GM19099 (cell line): Measurements from ENCODE around the gene CAMTA1.

Source experiments
- POLR2A ChIP-seq: IDR thresholded peaks from 3 replicates; pipeline ENCODE4 v1.6.1; 2011; ENCODE audit warnings: low read depth; ENCODE audit not compliant: insufficient read length; ENCODE audit errors: extremely low read depth

Gene CAMTA1

DNA sequence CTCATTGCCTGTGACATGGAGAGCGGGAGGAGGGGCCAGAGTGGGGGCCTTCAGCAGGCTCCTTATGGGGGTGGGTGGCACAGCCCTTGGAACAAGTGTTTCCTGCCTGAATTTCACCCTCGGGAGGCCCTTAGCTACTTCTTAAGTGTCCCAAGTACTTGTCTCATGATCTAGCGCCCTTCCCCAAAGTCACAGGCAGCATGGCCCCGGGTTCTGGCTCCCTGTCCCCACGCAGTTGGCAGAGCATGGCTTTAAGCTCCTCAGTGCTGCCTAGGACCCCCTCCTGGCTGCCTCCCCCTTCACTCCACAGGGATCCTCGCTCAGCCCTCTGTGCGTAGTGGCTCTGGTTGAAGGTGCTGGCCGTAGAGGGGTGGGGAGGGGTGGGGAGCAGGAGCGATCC, 197.2 kb downstream of the CAMTA1 start:
- no peak for TF ChIP-seq POLR2A

DNA sequence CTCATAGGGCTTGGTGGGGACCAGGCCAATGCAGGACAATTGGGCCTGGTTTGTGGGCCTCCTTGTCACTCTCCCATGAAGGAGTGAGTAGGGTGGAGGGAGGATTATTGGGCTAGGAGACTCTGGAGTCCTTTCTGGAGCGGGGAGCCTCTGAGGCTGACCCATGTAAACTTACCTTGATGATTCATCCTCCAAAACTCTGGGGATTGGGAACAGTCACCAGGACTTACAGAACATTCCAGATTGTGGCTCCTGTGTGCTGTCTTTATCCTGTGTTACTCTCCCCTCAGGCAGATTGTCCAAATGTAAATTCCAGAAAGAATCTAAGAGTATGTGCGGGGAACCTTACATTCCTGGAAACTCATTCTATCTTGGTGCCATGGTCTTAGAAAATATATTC, 197.6 kb downstream of the CAMTA1 start:
- TF ChIP-seq POLR2A = no peak

DNA sequence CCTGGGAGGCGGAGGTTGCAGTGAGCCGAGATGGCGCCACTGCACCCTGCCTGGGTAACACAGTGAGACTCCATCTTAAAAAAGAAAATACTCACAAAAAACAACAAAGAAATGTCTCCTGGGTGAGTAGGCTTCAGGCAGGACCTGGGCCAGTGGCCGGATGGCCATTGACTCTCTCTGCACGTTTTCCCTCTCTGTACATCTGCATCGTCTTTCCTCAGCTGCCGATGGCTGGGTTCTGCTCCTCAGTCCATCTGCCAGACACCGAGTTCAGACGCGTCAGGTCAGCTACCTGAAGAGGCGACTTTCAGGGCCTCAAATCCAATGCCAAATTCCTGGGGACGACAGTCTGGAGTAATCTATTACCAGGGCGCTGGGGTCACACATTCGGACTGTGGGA, 199.3 kb downstream of the CAMTA1 start:
- no peak for TF ChIP-seq POLR2A

DNA sequence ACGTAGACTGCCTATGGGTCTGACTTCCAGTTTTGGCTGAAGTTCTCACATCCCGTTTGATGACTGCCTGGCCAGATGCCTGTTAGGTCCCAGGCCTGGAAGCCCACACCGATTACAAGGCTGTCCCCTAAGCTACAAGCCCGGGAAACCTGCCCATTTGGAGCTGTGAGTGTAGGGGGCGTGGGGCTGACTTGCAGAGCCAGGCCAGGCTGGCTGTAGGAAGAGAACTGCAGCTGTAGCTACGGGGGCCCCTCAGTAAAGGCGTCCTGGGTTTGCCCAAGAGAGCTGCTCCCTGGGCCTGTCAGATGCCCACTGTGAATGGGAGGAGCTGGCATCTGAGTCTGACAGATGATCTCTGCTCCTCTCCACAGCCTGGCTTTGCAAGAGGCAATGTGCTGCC, 199.7 kb downstream of the CAMTA1 start:
- no peak for TF ChIP-seq POLR2A

DNA sequence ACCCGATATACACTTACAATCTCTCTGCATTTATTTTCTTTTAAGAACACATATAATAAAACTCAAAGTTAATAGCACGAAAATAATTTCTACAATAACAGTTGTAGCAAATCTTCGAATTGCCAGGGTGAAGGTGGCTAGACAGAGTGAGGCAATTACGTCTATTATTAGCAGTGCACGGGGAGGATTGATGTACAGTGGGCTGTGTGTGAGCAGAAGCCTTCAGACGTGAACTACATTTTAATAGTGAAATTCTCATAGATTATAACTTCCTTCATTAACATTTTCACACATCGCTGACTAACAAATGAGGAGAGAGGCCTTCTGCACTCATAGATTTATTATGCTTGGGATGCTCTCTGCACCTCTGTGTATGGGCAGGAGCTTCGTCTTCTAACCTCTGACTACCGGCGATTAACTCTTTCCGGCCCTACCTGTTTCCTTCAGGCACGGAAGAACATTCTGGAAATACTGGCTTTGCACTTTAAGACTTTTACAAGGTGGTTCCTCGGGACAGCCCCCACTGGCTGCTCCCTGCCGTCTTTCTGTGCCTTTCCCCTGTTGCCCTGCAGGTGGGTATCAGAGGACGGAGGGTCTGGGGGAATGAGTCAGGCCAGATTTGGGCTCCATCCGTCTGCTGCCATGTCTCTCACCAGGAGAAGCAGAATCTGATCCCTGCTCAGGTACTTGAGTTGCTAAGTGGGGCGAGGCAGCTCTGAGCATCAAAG, 200.5 kb downstream of the CAMTA1 start:
- TF ChIP-seq POLR2A = no peak

DNA sequence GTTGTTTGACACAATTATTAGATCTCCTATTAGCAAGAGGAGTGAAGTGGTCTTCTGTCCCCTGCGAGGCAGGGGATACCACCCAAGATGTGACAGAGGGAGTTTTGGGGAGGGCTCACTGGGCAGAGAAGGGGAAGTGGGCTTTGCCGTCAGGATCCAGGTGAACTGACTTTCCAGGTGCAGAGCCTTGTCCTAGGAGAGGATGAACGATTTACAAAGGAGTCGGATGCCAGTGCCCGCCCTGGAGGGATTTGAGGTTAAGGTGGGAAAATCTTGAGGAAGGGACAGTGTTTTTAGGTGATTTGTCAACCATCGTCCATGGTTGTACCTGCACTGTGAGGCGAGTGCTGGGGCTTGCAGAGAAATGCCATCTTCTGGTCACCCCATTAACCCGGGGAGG, 201.0 kb downstream of the CAMTA1 start:
- no peak for TF ChIP-seq POLR2A

DNA sequence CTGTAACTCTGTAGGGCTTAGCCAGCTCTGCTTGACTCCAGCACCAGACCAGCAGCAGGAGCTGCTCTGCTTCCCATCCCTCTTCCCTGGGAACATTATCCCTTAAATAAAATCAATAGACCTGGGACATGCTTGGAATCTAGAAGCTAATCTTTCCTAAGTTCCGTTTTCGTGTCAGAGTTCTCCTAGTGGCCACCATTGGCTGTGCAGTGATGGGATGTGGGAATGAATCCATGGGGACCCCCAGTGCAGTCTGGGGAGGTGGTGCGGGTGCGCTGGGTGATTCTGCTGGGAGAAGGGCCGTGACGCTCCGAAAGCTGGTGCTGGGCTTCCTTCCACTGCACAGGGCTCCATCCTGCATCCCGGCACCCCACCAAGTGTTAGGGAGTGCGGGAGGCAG, 202.7 kb downstream of the CAMTA1 start:
- no peak for TF ChIP-seq POLR2A

DNA sequence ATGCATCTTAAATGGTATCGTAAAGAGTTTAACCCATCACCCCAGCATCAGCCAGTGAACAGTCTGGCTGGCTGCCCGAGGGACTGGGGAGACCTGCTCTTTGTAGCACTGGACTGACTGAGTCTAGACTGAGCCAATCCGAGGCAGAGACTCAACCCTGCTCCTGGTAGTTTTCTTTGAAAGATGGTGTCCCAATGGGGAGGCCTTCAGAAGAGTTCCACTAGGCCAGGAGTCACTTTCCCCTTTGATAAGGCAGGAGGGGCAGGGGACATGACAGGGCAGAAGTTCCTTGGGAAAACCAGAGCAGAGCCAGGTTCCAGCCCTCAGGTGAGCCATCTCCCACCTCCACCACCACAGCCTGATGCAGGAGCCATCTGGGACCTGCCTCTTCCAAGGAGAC, 203.5 kb downstream of the CAMTA1 start:
- TF ChIP-seq POLR2A = no peak

DNA sequence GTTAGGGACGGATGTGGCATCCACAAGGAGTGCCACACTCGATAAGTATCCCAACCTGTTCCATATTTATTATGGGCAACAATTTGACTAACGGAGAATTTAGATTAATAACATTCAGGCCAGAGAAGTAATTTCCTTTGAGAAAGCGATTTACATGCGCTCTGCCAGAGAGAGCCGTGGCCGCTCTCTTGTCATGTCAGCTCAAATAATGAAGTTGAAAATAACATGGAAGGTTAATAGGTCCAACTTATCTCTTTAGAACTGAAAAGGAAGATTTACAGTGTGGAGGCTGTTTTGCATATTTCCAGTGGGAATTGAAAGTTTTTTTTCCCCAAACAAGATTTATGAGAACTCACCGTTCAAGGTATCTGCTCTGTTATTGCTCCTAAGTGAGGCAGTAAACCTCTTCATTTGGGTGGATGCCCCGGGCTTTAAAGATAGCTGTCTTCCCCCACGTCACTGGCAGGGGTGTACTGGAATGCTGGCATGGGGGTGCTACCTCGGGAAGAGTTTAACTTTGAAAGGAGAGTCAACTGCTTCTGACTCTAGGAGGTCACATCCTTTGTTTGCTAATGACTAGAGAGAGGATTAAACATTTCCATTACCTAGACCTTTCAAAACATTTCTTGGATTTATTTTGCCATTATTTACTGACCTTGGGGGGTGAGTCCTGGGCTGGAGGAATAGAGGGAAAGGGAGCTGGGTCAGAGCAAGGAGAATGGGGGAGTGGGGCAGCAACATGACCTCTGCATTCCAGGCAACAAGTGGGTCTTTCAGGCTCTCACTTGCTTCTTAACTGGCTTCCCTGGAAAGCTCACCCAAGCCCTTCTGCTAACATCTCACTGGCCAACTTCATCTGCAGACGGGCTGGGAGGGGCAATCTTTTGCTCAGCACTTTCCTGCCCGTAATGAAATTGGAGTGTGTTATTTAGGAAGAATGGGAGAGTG, 204.2 kb downstream of the CAMTA1 start:
- TF ChIP-seq POLR2A = no peak

DNA sequence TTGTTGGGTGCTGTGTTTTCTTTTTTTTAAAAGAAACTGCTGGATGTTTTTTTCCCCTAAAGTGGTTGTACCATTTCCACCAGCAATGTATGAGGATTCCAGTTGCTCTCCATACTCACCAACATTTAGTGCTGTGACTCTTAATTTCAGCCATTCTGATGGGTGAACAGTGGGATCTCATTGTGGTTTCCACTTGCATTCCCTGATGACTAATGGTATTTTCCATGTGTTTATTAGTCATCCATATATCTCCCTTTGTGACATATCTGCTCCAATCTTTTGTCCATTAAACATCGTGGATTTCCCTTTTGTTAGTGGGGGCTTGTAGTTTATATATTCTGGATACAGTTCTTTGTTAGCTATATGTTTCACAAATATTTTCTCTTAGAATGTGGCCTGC, 206.0 kb downstream of the CAMTA1 start:
- TF ChIP-seq POLR2A = no peak

DNA sequence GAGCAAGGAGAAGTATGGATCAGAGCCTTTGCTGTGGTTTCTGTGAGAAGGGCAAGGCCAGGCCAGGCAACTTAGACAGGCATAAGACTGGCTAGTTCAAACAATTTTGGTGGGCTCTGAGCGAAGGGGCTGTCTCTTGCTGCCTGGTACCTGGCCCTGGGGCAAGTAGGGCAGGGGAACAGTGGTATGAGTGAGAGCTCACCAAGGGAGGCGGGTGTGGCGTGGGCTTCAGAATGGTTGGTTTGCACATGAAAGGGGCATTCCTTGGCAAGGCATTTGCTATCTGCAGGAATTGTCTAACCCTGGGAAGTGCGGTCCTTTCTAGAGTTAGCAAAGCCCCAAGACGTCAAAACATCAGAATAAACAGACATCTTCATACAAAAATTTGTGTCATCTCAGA, 210.5 kb downstream of the CAMTA1 start:
- TF ChIP-seq POLR2A = no peak

DNA sequence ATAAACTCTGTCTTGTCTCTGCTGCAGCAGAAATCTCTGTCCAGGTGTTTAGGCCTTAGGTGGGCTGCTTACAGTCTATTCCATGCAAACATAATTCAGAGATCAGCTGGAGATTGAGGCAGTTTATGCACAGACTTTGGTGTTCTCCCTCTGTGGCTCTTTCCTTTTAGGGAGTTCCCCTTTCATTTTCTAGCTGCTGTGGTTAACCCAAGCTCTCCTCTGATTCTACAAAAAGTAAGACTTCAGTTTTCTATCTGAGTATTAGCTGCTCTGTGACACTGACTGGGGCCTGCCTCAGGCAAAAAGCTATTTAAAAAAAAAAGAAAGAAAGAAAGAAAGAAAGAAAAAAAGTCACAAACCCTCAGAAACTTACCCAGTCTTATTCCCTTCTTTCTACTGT, 211.1 kb downstream of the CAMTA1 start:
- TF ChIP-seq POLR2A = no peak

DNA sequence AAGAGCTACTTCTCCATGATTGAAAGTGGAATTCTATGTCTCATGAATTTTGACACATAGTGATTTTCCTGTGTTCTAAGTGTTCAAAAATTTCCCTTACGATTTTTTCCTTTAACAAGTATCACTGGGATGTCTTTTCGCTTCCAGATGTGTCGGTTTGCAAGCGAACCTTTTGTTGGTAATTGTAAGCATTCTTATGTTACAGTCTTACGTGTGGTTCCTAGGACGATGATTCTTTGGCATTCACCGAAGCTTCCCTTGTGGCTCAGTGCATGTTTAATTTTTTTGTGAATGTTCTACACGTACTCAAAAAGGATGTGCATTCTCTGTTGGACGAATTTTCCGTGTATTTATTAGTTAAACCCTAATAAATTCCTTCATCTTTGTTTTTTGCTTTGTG, 211.6 kb downstream of the CAMTA1 start:
- no peak for TF ChIP-seq POLR2A

DNA sequence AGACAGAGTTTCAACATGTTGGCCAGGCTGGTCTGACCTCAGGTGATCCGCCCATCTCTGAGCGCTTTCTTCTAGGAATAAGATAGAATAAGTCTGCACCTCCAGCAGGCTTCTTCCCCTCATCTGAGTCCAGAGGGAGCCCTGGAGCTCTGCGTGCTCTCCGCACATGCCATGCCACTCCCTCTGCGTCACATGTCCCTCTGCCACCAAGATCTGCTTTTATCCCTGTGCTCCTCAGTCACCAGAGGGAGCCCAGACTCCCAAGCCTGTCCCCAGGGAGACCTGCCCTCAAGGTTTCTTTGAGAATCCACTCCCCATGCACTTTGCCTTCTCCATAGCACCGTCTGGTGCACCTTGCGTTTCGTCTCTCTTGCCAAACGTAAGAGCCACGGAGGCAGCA, 213.0 kb downstream of the CAMTA1 start:
- no peak for TF ChIP-seq POLR2A

DNA sequence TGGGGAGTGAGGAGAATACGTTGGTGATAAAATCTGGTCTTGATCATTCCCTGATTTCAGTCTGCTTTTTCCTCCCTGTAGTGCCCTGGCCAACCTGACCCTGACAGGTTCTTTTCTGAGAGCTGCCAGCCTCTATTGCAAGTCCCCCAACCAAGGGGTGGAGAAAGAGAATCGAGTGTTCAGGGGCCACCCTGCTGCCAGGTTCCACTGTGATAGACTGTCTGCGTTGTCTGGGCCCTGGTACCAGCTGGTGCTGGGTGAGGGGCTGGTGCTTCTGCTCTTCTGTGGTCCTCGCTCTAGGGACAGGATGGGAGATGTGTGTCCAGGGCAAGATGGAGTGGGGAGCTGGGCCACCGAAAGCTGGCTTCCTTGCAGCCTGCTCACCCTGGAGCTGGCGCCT, 214.6 kb downstream of the CAMTA1 start:
- no peak for TF ChIP-seq POLR2A

DNA sequence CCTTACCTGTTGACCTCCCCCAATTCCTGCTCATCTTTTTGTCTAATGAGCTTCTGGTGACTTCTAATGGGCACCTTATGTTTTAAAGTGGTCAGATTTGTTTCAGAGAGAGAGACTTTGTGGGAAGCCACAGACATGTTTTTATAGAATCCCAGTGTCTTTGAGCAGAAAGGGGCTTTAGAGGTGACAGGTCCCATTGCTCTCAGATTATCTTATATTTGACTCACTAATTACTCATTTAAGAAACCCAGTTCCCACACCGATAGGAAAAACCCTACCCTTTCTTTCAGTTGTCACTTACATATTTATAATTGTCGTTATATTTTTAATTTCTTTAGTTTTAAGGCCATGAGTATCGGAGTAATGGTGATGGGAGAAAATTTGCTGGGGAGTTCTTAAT, 215.5 kb downstream of the CAMTA1 start:
- no peak for TF ChIP-seq POLR2A

DNA sequence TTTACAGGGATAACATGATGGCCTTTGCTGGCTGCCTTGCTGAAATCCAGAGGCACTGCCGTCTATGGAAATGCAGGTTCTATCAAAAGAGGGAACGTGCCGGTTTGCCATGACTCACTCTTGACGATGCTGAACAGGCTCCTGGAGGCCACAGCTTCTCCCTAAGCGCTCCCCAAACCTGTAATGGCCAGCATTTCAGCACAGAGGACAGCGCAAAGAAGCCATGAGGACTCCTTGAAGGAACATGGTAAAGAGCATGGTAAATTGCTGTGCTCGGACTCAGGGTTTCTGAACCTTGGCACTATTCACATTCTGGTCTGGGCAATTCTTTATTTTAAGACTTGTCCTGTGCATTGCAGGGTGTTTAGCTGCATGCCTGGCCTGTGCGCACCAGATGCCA, 217.5 kb downstream of the CAMTA1 start:
- TF ChIP-seq POLR2A = no peak

DNA sequence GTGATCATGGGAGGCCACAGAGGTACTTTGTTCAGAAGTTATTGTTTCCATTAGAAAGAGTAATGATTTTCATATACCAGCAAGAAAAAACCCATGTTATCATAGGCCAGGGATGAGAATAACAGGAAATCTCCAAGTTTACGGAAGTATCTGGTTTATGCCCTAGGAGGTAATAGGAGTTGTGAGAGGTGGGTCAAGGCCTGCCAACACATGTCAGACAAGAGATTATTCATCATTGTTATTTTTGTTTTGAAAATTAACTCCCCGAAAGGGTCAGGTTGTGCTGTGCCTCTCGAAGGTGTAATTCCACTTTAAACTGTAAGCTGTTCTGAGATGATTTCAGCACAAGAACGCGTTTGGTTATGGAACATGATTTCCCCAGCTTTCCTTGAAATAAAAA, 218.4 kb downstream of the CAMTA1 start:
- no peak for TF ChIP-seq POLR2A
